C4-2B (cell line): ENCODE results near the gene PCDHB13.
"Not testable (repeated sequence)": the region's sequence is repeated elsewhere in the genome, so short reads cannot be mapped to it uniquely, and the experiment has no call there.

Source experiments
- CTCF ChIP-seq: fragments of 450-650 bp; conservative IDR thresholded peaks from 2 replicates; pipeline ENCODE4 v1.5.1; 2017; ENCODE audit warnings: mild to moderate bottlenecking
- ZFX ChIP-seq: fragments of 450-650 bp; IDR thresholded peaks from 2 replicates; pipeline ENCODE4 v1.6.1; 2017

GRCh38 chr5:141201646-141202045 is 12.1 kb upstream of the PCDHB13 start:
- not testable (repeated sequence) for TF ChIP-seq CTCF, ZFX
